GM21737 (cell line): ENCODE measurements around the gene TM2D3.
A peak's percentile ranks its signal among the peaks of the same experiment; 100 is the strongest.
"Not testable (repeated sequence)": the region's sequence is repeated elsewhere in the genome, so short reads cannot be mapped to it uniquely, and the experiment has no call there.

Experiments
- ATAC-seq: cut with Tn5 transposase; IDR thresholded peaks from one replicate; pipeline ENCODE4 v1.9.1; 2021; ENCODE audit warnings: mild to moderate bottlenecking, moderate library complexity; ENCODE audit not compliant: unreplicated experiment

The TM2D3 gene

GRCh38 chr15:101657968-101658784 lies 6.0 kb upstream of the TM2D3 start:
- no peak for ATAC-seq

- ATAC-seq = no peak
Observed at GRCh38 chr15:101657171-101657570, 5.0 kb upstream of the TM2D3 start.

GRCh38 chr15:101654624-101655337 lies 2.6 kb upstream of the TM2D3 start:
- not testable (repeated sequence) for ATAC-seq

- ATAC-seq = no peak
Observed at GRCh38 chr15:101654171-101654570, 2.0 kb upstream of the TM2D3 start.

GRCh38 chr15:101652786-101653430 lies 727 bp upstream of the TM2D3 start:
- no peak for ATAC-seq

GRCh38 chr15:101651554-101652097 lies 555 bp downstream of the TM2D3 start:
- peak; percentile 40 for ATAC-seq

GRCh38 chr15:101650145-101650544 lies 2.0 kb downstream of the TM2D3 start:
- no peak for ATAC-seq

GRCh38 chr15:101648356-101648755 lies 3.8 kb downstream of the TM2D3 start:
- no peak for ATAC-seq

- no peak for ATAC-seq
Observed at GRCh38 chr15:101647251-101647650, 4.9 kb downstream of the TM2D3 start.

- no peak for ATAC-seq
Observed at GRCh38 chr15:101646672-101647071, 5.5 kb downstream of the TM2D3 start.

GRCh38 chr15:101642361-101642760 lies 9.8 kb downstream of the TM2D3 start:
- ATAC-seq = no peak

GRCh38 chr15:101641894-101642293 lies 10.3 kb downstream of the TM2D3 start:
- ATAC-seq = peak; percentile 72

GRCh38 chr15:101641129-101641764 lies 10.9 kb downstream of the TM2D3 start:
- ATAC-seq = peak; percentile 48

- ATAC-seq = no peak
Observed at GRCh38 chr15:101639667-101640066, 12.5 kb downstream of the TM2D3 start.

GRCh38 chr15:101637919-101638318 lies 14.3 kb downstream of the TM2D3 start:
- ATAC-seq = no peak

- no peak for ATAC-seq
Observed at GRCh38 chr15:101637516-101637915, 14.7 kb downstream of the TM2D3 start.

GRCh38 chr15:101637038-101637437 lies 15.1 kb downstream of the TM2D3 start:
- no peak for ATAC-seq

- ATAC-seq = no peak
Observed at GRCh38 chr15:101635944-101636727, 16.0 kb downstream of the TM2D3 start.

GRCh38 chr15:101633356-101633755 lies 18.8 kb downstream of the TM2D3 start:
- no peak for ATAC-seq

- not testable (repeated sequence) for ATAC-seq
Observed at GRCh38 chr15:101626729-101627128, 25.5 kb downstream of the TM2D3 start.
